T1000 (cell line): ENCODE data around the gene SORCS2.

Experiments
- DNase-seq: peaks from one replicate; lab custom pipeline; 2025; ENCODE audit warnings: mixed read lengths; lab: John Stamatoyannopoulos, UW

Gene SORCS2

DNA sequence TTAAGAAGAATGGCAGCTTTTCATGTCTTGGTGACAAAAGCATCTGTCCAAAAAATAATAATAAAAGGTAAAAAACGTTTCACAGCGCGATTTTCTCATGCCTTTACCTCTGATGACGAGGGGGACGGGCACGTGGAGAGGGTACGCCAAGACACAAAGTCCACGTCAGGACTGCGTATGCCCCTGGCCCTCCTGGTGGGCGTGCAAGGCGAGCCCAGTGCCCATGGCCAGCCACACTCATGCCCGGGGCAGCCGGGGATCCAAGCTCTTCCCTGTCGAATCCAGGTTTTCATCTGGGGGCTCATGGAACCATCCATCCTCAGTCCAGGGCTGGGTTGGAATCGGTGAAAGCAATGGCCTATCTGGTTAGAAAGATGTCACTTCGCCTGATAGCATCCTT lies 570.8 kb downstream of the SORCS2 start:
- no peak for DNase-seq

DNA sequence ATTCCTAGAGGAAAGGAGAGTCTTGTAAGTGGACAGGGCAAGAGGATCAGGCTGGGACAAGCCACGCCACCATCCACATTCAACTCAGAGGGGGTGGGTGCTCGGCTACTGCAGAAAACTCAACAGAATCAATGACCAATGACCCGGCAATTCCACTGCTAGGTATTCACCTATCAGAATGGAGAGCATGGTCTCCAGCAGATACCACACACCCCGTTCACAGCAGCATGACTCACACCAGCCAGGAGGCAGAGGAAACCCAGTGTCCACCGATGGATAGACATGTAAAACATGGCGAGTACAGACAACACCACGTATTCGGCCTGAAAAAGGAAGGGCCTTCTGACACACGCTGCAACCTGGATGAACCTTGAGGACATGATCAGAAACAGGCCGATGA lies 571.5 kb downstream of the SORCS2 start:
- DNase-seq: no peak

DNA sequence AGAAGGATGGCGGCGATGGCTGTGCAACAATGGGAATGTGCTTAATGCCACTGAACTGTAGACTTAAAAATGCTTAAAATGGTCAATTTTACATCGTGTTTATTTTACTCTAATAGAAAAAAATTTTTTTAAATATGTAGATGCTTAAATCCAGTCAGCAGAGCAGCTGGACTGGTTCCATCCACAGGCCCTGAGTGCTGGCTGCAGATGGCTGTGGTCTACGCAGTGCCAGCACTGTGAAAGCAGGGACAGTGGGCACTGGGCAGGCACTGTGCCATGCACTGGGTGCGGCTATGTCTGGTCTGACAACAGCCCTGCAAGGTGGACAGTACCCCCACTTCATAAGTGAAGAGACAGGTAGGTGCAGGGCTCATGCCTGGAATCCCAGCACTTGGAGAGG lies 572.1 kb downstream of the SORCS2 start:
- no peak for DNase-seq

DNA sequence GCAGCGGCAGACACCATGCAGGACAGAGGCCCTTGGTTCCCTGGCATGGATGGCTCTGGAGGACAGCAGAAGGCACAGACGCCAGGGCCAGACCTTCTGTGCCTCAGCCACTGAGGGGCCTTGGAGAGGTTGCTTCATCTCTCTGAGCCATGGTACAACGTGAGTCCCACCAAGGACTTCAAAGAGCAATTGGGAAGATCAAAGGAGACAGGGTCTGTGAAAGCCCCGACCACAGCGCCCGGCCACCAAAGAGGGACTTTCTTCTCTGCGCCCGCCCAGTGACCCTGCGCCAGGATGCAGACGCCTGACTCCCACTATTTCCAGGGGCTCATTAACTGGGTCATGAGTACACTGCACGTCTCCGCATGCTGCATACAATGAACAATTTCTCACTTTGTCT lies 573.3 kb downstream of the SORCS2 start:
- DNase-seq: no peak

DNA sequence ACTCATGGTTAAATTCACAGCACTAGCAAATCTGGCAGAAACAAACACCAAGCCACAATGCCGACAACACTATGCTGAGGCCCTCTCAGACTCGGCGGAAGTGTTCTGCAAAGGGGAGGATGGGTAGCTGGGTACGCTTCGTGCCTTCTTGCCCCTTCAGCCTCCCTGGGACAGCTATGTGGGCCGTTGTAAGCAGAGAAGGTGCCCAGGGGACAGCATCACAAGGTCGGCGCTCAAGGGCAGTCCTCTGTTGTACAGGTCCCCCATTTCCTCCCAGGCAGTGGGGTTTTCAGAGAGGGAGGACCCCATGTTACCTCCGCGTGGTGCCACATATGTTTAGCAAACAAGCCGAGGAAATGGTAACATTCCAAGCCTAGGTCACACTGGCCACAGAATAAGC lies 573.7 kb downstream of the SORCS2 start:
- no peak for DNase-seq

DNA sequence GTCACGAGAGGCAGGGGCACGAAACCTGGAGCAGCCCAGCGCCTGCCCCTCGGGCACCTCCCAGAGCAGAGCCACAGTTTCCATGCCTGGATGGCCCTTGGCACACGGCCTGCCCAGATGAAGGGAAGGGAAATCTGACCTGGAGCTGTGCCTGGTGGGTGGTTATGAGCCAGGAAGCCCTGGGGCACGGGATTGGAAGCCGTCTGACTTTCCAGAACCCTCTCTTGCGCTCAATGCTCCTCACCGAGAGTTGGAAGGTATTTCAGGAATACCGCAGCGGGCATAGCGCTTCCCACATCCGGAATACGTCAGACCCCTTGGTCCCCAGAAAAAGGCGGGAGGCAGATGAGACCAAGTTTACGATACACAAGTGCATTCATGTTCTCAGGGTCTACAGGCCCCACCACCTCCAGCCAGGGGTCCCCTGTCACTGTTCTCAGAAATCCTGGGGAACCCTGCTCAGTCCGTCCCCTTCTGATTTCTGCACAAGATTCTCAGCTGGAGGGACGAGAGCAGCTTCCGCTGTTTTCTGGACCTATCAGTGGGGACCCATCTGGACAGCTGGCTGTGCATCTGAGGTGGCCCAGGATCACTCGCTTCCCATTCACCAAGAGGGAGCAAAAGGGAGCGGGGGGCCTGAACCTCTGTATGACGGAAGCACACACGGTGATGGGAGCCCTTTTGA lies 574.5 kb downstream of the SORCS2 start:
- no peak for DNase-seq

DNA sequence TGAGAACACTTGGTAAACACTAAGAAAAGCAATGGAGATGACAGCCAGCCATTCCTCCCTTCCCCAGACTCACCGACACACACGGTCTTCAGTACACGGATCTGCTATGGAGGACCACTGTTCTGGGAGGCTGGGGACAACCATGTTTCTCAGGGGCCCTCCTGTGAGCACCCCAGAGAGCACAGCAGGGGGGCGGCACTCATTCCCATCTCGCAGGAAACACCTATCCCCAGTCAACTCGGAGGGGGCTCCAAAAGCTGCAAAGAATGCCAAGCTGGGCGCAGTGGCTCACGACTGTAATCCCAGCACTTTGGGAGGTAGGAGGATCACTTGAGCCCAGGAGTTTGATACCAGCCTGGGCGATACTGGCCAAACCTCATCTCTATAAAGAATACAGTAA lies 575.2 kb downstream of the SORCS2 start:
- DNase-seq: no peak

DNA sequence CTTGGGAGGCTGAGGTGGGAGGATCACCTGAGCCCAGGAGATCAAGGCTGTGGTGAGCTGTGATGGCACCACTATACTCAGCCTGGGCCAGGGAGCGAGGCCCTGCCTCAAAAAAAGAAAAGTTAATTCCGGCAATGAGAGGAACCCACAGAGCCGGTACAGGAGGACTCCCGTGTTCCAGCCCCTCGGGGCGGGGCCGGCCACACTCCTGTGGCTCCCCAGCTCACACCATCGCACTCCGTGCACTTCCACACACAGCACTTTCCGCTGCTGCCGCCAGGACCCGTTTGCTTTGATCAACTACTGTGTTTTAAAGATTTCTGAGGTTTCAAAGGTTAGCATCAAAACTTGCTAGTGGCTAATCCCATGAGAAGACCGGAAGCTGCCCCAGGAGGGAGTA lies 575.6 kb downstream of the SORCS2 start:
- no peak for DNase-seq

DNA sequence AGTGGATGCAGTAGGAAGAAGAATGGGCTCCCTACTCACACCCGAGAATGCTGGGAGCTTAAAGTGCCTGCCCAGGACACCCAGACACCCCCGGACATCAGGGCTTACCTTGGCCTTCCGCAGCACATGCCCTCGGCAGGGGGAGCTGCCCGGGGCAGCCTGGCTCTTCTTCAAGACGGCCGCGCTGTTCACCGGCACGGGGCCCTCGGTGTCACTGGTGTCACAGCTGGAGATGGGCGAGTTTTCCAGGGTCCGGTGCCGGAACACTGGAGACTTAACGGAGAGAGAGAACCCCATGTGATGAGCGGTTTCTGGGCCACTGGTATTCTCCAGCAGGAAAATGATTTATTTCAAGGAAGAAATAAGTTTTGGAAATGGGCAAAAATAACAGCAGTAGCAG lies 576.4 kb downstream of the SORCS2 start:
- no peak for DNase-seq

DNA sequence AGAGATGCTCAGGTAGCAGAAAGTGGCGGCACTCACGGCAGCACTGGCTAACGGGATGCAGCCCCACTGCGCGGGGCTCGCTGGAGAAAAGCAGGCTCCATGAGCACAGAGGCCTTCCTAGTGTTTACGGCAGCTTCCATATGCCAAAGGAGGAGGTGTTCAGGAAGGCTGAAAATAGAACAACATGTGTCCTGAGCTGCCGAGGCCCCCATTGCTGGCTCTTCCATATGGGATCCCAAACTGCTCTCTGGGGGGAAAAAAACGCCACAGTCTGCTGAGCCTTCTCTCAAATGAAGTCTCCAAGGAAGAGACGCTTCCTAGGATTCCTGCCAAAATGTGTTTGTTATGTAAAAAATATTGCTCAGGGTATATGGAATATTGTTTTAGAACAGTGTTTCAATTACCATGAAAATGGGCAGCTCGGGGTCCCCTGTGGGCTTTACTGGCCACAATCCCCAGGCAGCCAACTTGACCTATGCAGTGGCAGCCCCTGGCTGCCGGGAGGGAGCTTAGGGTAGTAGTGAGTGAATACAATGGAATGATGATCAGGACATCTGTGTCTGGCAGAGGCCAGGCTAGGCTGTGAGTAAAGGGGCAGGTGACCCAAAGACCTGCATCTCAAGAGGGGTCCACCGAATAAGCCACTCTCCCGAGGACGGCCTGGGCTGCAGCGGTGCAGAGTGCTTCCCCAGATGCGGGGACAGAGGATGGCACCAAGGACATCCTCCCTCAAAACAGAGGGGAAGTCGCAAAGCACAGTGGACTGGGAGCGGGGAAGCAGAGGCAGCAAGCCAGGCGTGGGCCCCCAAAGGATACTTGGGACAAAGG lies 577.3 kb downstream of the SORCS2 start:
- no peak for DNase-seq

DNA sequence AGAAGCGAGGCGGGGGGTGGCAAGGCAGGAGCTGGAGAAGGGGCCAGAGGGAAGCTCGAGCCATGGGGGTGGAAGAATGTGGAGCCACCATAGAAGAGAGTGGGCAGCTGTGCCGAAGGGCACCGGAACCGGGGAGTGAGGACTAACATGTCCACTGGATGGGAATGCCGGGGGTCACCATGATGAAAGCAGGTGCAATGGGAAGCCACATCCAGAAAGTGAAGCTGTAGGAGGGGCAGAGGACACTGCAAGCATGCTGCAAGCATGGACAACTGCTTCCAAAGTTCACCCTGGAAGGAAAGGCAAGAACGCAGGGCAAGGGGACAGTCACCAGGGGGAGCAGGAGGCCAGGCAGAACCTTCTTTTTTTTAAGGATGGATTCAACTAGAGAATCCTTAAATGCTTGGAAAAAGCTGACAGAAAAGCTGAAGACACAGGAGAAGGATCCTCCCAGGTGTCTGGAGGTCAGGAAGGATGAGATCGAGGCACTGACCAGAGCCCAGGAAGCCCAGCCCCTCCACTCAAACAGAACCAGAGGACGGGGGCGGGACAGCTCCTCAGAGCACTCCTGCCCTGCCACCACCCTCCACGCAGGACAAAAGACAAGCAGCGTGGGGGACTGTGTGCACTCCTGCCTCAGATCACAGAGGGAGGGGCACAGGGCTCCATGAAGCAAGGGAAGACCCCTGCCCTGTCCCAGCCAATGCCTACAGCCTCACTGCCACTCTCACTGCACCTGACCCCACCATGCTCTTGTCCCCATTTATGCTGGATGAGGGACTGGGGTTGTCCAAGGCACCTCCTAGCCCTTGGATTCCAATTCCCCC lies 578.1 kb downstream of the SORCS2 start:
- DNase-seq: no peak

DNA sequence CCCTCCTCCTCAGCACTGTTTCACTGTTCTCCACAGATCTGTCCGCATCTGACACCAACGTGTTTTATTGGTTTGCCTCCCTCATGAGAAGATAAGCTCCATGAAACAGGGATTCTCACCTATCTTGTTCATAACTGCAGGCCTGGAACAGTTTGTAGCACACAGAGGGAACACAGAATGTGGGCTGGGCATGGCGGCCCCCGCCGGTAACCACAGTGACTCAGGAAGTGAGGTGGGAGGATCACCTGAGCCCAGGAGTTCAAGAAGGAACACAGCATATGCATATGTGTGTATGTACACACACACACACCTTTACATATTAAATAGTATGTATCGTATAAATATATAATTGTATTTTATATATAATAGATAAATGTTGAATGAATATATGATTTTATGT lies 578.7 kb downstream of the SORCS2 start:
- DNase-seq: no peak

DNA sequence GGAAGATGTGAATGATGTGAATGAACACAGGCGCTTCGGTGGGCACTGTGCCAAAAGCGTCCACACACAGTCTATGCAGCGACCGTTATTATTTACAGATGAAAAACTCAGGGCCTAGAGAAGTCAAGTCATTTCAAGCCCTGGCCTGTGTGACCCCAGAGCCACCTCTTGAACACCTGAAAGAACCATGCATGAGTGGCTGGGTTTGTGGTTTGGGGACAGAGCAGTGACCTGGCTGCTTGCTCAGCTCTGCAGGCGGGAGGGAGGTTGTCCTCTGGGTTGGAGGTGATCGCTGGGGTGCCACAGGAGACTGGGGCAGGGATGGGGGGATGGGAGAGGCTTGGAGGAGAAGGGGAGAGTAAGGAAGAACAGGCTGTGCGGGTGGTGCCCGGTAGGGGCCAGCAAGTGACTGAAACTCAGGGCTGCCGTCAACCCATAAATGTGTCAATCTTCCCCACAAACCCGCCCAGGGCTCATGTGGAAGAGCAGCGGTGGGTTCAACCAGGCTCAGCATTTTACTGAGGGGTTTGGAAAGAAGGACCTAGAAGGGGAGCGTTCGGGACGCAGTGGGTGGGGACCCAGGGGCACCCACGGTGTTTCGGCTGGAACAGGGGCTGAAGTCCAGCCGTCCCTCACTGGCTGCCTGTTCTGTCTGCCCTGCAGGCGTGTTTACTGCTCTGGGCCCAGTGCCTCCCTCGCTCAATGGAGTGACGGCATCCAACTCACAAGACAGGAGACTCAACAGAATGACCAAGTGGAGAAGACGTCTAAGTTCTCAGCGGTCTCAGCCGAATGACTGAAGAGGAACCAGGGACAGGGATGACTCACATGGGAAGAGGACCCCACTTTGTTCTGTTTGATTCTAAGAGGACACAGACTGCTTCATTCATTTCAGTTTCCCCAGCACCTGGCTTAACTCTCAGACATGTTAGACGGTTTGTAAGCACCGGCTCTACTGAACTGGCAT lies 579.5 kb downstream of the SORCS2 start:
- DNase-seq: no peak

DNA sequence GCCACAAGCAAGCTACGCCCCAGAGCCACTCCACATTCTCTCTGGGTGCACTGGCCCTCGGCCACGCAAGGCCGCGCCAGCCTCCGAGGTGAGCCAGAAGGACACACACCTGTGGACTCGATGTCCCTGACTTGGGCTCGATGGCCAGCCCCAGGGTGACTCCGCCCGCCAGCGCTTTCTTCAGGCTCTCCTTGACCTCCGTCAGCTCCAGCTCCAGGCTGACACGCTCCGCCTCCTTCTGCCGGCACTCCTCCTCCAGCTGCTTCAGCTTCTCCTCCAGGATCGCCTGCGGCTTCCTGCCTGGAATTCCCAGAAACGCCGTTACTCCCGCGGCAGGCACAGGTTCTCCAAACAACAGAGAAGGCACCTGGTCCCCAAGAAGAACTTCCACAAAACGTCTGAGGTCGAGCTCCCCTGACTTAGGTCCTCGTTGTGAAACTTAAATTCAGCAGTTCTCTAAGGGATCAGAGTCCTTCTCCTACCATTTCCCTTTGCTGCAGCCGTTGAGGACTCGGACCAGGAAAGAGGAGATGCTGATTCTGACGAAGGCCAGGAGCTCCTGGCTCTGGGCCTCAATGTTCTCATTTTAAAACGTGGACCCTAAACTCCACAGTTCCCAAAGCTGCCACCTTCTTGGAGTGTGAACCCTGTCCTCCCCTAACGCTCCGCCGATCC lies 580.5 kb downstream of the SORCS2 start:
- DNase-seq: no peak

DNA sequence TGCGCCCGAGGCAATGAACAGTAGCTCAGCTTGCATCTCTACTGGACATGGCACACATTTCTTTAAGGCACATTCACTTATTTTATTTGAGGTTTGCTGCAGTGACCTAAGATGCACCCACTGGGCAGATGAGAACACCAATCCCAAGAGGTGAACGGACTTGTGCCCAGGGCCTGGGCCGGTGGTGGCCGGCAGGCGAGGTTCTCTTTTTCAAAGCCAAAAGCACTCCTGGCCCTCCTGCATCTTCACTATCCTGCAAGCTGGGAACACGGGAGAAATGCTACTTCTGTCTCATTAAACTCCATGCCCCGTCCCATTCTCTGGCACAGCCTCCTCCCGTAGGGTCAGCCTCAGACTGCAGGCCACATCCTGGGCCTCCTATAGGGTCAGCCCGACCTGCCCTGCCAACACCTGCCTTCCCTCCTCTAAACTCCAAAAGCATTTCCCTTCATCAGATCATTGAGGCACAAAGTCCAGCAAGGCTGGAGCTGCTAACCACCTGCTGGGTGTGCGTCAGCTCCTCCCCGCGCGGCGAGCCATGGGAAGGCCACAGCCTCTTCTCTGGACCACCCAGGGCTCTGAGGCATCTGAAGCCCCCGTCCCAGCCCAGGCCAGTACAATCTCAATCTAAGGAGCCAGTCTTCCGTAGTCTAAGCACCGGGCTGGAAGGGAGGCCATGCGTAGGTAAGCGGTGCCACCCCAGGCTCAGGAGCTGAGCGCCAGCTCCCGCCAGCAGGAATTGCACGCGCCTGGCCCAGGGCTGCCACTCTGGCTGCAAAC lies 581.3 kb downstream of the SORCS2 start:
- no peak for DNase-seq

DNA sequence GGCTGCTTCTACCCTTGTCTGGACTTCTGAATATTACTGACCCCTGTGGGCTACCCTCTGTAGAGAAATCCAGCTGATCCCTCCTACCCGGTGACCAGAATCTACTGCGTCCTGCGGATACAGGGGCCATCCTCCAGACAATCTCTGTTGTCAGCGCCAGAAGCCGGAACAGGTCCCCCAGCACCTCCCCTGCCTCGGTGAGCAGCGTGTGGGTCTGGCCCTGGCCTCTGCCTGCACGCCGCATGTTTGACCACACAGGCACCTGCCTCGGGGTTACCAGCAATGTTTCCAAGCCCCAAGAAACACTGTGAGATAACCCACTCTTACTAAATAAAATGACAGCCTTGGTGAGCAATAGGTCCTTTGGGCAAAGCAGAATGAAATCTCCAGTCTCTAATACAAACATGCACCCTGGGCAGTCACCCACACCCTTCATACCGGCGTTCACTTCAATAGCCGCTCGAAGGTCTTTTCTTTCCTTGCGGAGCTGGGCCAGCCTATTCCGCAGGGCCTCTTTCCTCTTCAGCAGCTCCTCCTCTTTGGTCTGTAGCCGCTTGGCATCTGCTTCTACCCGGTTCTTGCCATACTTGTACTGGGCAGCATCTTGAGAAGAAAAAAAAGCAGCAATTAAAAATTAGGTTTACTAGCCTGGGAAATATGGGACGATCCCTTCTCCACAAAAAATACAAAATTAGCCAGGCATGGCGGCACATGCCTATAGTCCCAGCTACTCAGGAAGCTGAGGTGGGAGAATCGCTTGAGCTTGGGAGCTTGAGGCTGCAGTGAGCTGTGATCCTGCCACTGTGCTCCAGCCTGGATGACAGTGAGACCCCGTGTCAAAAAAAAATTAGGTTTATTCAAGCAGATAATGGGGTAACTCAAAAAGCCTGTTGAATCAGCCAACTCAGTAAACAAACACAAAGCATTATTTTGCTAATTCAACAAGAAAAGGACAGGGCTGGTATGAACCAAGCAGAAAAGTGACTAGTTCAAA lies 582.3 kb downstream of the SORCS2 start:
- DNase-seq: no peak

DNA sequence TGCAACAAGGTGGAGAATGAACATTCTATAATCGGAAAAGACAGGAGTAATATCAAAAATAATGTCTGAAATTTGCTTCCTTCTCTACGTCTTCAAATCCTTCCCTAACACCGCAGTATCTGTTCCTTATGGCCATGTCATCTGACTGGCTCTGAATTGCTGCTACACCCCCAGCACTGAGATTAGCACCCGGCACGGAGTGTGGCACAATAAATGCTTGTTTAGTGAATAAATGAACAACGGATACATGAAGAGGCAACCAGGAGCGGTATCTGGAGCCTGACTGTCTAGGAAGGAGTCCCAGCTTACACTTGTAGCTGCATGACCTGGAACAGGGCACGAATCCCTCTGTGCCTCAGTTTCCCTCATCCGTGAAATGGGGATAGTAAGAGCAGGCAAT lies 583.1 kb downstream of the SORCS2 start:
- DNase-seq: no peak

DNA sequence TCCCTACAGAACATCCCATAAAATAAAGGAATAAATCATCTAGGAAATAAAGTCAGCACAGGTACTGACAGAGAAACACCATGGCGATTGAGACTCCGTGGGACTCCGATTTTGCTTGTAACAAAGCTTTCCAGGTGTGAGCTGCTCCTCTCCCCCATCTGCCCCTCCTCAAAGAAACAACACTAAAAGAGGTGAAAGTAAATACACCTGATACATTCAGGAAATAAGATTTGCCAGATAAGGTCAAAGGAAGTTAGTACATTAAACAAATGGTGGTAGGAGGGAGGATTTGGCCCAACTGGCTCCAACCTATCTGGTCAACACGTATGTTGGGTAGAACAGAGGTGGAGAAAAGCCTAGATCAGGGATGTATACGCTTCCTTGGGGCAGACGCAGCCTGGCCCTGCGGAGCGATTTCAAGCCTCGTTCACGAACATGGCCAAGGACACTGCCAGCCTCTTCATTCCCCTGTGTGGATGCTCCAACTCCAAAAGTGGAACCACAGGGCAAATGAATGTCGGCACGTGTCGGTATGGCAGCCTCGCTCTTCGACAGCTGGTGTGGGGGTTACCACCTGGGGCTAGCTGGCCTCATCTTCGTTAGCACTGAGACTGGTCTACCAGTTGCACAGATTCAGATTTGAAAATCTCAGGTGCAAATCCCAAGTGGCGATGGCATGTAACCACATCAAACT lies 584.8 kb downstream of the SORCS2 start:
- DNase-seq: no peak
